H1 (cell line): ENCODE results near the gene CXCL6. TPM values are rescaled to one million over a fixed set of nuclear protein-coding genes. Genes with fewer than 3 reads are reported as not detected.

ENCODE experiments used
- CTCF ChIA-PET: fragments of 300-600 bp; sonication (Branson Sonifier 250); formaldehyde crosslinking; loops from one replicate; lab custom pipeline; 2021; ENCODE audit not compliant: partially characterized antibody; lab: Charles Lee
- POLR2A ChIA-PET: fragments of 300-600 bp; sonication (Branson Sonifier 250); formaldehyde crosslinking; loops from one replicate; lab custom pipeline; 2021; ENCODE audit warnings: inconsistent platforms; ENCODE audit not compliant: partially characterized antibody; lab: Charles Lee
- DNase-seq, 2 experiments: peaks; one replicate each; pipeline versions ENCODE4 v3.0.0 to v3.0.0-alpha.2; 2010 to 2022; ENCODE audit warnings: low spot score in 2 of 2, low read depth in 1 of 2, mixed read lengths in 1 of 2
- FAIRE-seq: peaks from 2 replicates; lab custom pipeline; 2011; peaks lifted over from hg19 to GRCh38; lab: Jason Lieb, UNC
- H2AFZ ChIP-seq: 2 replicates; pipeline ENCODE4 v1.8.1; 2012; ENCODE audit warnings: low read length, inconsistent platforms
- H2AK5ac ChIP-seq: 2 replicates; pipeline ENCODE4 v1.6.1; 2013; ENCODE audit warnings: low read depth, low read length
- H2BK120ac ChIP-seq: replicated peaks from 2 replicates; pipeline ENCODE3; 2013; ENCODE audit warnings: low read depth, low read length, inconsistent platforms
- H2BK12ac ChIP-seq: 2 replicates; pipeline ENCODE4 v1.6.1; 2013; ENCODE audit warnings: low read depth, low read length
- H2BK15ac ChIP-seq: 2 replicates; pipeline ENCODE4 v1.6.1; 2013; ENCODE audit warnings: low read length
- H2BK20ac ChIP-seq: 2 replicates; pipeline ENCODE4 v1.6.1; 2013; ENCODE audit warnings: low read length
- H2BK5ac ChIP-seq: 2 replicates; pipeline ENCODE4 v1.6.1; 2013; ENCODE audit warnings: low read depth, low read length
- H3K14ac ChIP-seq: 2 replicates; pipeline ENCODE4 v1.6.1; 2013; ENCODE audit warnings: inconsistent platforms; ENCODE audit not compliant: insufficient read length
- H3K18ac ChIP-seq: 2 replicates; pipeline ENCODE4 v1.6.1; 2013; ENCODE audit warnings: low read length; ENCODE audit errors: extremely low read depth
- H3K23ac ChIP-seq: 2 replicates; pipeline ENCODE4 v1.6.1; 2013; ENCODE audit warnings: inconsistent platforms; ENCODE audit not compliant: insufficient read length
- H3K23me2 ChIP-seq: 2 replicates; pipeline ENCODE4 v1.6.1; 2013; ENCODE audit warnings: low read depth, low read length
- H3K27ac ChIP-seq: 2 replicates; pipeline ENCODE4 v1.6.1; 2011; ENCODE audit warnings: low read depth, low read length, inconsistent platforms
- H3K27me3 ChIP-seq, 4 experiments: replicated peaks in 1 of 4; 1 replicate in 1 of 4; 2 replicates in 3 of 4; pipeline versions ENCODE4 v1.6.1 to v1.8.1; 2011 to 2013; ENCODE audit warnings: low read length in 3 of 4, mild to moderate bottlenecking in 3 of 4, inconsistent platforms in 2 of 4, mixed read lengths in 2 of 4, moderate library complexity in 1 of 4; ENCODE audit not compliant: control insufficient read depth in 3 of 4, insufficient read depth in 3 of 4; ENCODE audit errors: extremely low read depth in 1 of 4
- H3K36me3 ChIP-seq, 4 experiments: 2 replicates each; pipeline versions ENCODE4 v1.6.1 to v1.8.1; 2011 to 2013; ENCODE audit warnings: mild to moderate bottlenecking in 4 of 4, low read length in 3 of 4, moderate library complexity in 2 of 4, control low read depth in 1 of 4, inconsistent platforms in 1 of 4; ENCODE audit not compliant: insufficient read depth in 4 of 4, control insufficient read depth in 2 of 4
- H3K4ac ChIP-seq: replicated peaks from 2 replicates; pipeline ENCODE3; 2013; ENCODE audit warnings: low read length, low read depth, mixed read lengths, inconsistent platforms; ENCODE audit not compliant: insufficient read length
- H3K4me1 ChIP-seq, 4 experiments: replicated peaks in 1 of 4; 1 replicate in 1 of 4; 2 replicates in 3 of 4; pipeline versions ENCODE4 v1.6.1 to v1.8.1; 2011 to 2013; ENCODE audit warnings: low read length in 3 of 4, inconsistent platforms in 2 of 4, mixed read lengths in 1 of 4; ENCODE audit not compliant: insufficient read depth in 4 of 4, control insufficient read depth in 3 of 4
- H3K4me2 ChIP-seq, 2 experiments: 2 replicates each; pipeline versions ENCODE4 v1.6.1 to v1.8.1; 2011 to 2013; ENCODE audit warnings: low read depth in 2 of 2, low read length in 2 of 2, control low read depth in 1 of 2, inconsistent platforms in 1 of 2, mild to moderate bottlenecking in 1 of 2; ENCODE audit not compliant: insufficient read depth in 1 of 2
- H3K4me3 ChIP-seq, 4 experiments: fragments of 200-600, 300-600 bp in 1 of 4; sonication (generic), shearing (Covaris generic), sonication (Bioruptor Twin) in 1 of 4; 2 replicates each; pipeline versions ENCODE4 v1.5.1 to v1.8.1; 2011 to 2016; ENCODE audit warnings: low read length in 4 of 4, low read depth in 3 of 4, control low read depth in 2 of 4, inconsistent platforms in 2 of 4, mild to moderate bottlenecking in 2 of 4, mixed read lengths in 1 of 4, moderate library complexity in 1 of 4; ENCODE audit not compliant: insufficient read depth in 2 of 4; ENCODE audit errors: extremely low read depth in 1 of 4
- H3K56ac ChIP-seq: replicated peaks from 2 replicates; pipeline ENCODE3; 2013; ENCODE audit warnings: low read depth, mild to moderate bottlenecking, mixed read lengths, low read length, inconsistent platforms; ENCODE audit not compliant: insufficient read length
- H3K79me1 ChIP-seq: 2 replicates; pipeline ENCODE4 v1.6.1; 2013; ENCODE audit warnings: low read depth, low read length, control low read depth
- H3K79me2 ChIP-seq, 2 experiments: 2 replicates each; pipeline versions ENCODE4 v1.6.1 to v1.8.1; 2012 to 2013; ENCODE audit warnings: low read length in 2 of 2, mild to moderate bottlenecking in 2 of 2, inconsistent platforms in 1 of 2; ENCODE audit not compliant: insufficient read depth in 2 of 2, control insufficient read depth in 1 of 2
- H3K9ac ChIP-seq, 4 experiments: replicated peaks in 1 of 4; 1 replicate in 1 of 4; 2 replicates in 3 of 4; pipeline versions ENCODE4 v1.6.1 to v1.8.1; 2011 to 2013; ENCODE audit warnings: low read depth in 3 of 4, low read length in 3 of 4, control low read depth in 2 of 4, mild to moderate bottlenecking in 2 of 4, moderate library complexity in 2 of 4, inconsistent platforms in 1 of 4; ENCODE audit errors: extremely low read depth in 1 of 4
- H3K9me3 ChIP-seq, 2 experiments: 2 replicates each; pipeline versions ENCODE4 v1.6.1 to v1.8.1; 2012 to 2013; ENCODE audit warnings: mild to moderate bottlenecking in 2 of 2, moderate library complexity in 2 of 2, control low read depth in 1 of 2, inconsistent platforms in 1 of 2, low read depth in 1 of 2, low read length in 1 of 2, mixed read lengths in 1 of 2; ENCODE audit not compliant: insufficient read depth in 2 of 2
- H4K20me1 ChIP-seq, 2 experiments: replicated peaks in 1 of 2; 2 replicates each; pipeline versions ENCODE3 to v1.8.1; 2011 to 2013; ENCODE audit warnings: inconsistent platforms in 2 of 2, low read length in 2 of 2, mild to moderate bottlenecking in 1 of 2; ENCODE audit not compliant: insufficient read depth in 2 of 2, control insufficient read depth in 1 of 2
- H4K5ac ChIP-seq: 2 replicates; pipeline ENCODE4 v1.6.1; 2013; ENCODE audit warnings: low read length, low read depth, mixed read lengths, inconsistent platforms; ENCODE audit not compliant: insufficient read length
- H4K8ac ChIP-seq: 2 replicates; pipeline ENCODE4 v1.8.0; 2013; ENCODE audit warnings: mild to moderate bottlenecking, moderate library complexity, low read length, inconsistent platforms; ENCODE audit not compliant: insufficient read depth; ENCODE audit errors: extremely low read depth
- H4K91ac ChIP-seq: replicated peaks from 2 replicates; pipeline ENCODE3; 2013; ENCODE audit warnings: low read length, mixed read lengths, inconsistent platforms; ENCODE audit not compliant: insufficient read length
- BCL11A ChIP-seq, 2 experiments: IDR thresholded peaks; one replicate each; pipeline ENCODE4 v1.6.1; 2011; ENCODE audit warnings: low read depth in 2 of 2, low read length in 2 of 2, mild to moderate bottlenecking in 2 of 2
- CREB1 ChIP-seq: IDR thresholded peaks from 2 replicates; pipeline ENCODE4 v1.6.1; 2012; ENCODE audit warnings: inconsistent platforms
- E2F6 ChIP-seq: IDR thresholded peaks from 2 replicates; pipeline ENCODE4 v1.6.1; 2012; ENCODE audit warnings: inconsistent platforms
- EGR1 ChIP-seq: IDR thresholded peaks from 2 replicates; pipeline ENCODE4 v1.6.1; 2011; ENCODE audit warnings: low read depth, low read length, borderline replicate concordance
- FOSL1 ChIP-seq: IDR thresholded peaks from 2 replicates; pipeline ENCODE4 v1.6.1; 2011; ENCODE audit warnings: mild to moderate bottlenecking, low read depth, low read length, moderate library complexity; ENCODE audit not compliant: insufficient read depth
- JUND ChIP-seq: IDR thresholded peaks from 2 replicates; pipeline ENCODE4 v1.6.1; 2011; ENCODE audit warnings: mild to moderate bottlenecking, improper control_type of control experiment, low read length
- KDM1A ChIP-seq: fragments of 200-600, 300-600 bp; sonication (generic); IDR thresholded peaks from 2 replicates; pipeline ENCODE4 v1.7.1; 2016; ENCODE audit warnings: mild to moderate bottlenecking, low read length, borderline replicate concordance
- KDM4A ChIP-seq: IDR thresholded peaks from one replicate; pipeline ENCODE4 v1.7.1; 2012; ENCODE audit warnings: low read depth, mild to moderate bottlenecking, moderate library complexity, low read length, inconsistent platforms; ENCODE audit not compliant: severe bottlenecking
- NANOG ChIP-seq: IDR thresholded peaks from 2 replicates; pipeline ENCODE4 v1.6.1; 2011; ENCODE audit warnings: low read length, low read depth, mild to moderate bottlenecking, inconsistent platforms; ENCODE audit not compliant: insufficient read depth, poor library complexity, severe bottlenecking
- SAP30 ChIP-seq: fragments of 300-600 bp; sonication (generic); IDR thresholded peaks from 2 replicates; pipeline ENCODE4 v1.7.1; 2012; ENCODE audit warnings: low read length, moderate library complexity, mild to moderate bottlenecking, inconsistent platforms; ENCODE audit not compliant: insufficient read depth, insufficient replicate concordance
- SIN3A ChIP-seq, 2 experiments: IDR thresholded peaks in 1 of 2; conservative IDR thresholded peaks in 1 of 2; 2 replicates each; pipeline ENCODE4 v1.6.1; 2011 to 2012; ENCODE audit warnings: low read length in 2 of 2, improper control_type of control experiment in 1 of 2, low read depth in 1 of 2, mild to moderate bottlenecking in 1 of 2
- SIX5 ChIP-seq: IDR thresholded peaks from 2 replicates; pipeline ENCODE4 v1.6.1; 2011; ENCODE audit warnings: mild to moderate bottlenecking, low read depth, low read length
- SRF ChIP-seq: IDR thresholded peaks from 2 replicates; pipeline ENCODE4 v1.6.1; 2011; ENCODE audit warnings: mild to moderate bottlenecking, low read depth, low read length, moderate library complexity
- TAF1 ChIP-seq: IDR thresholded peaks from 2 replicates; pipeline ENCODE4 v1.6.1; 2011; ENCODE audit warnings: mild to moderate bottlenecking, low read depth, low read length
- WGBS, 2 experiments: shearing (Covaris generic) in 1 of 2; methylation state at CpG; one replicate each; pipeline versions ENCODE4 v1.1.6 to v1.1.7; 2013 to 2015; ENCODE audit warnings: low lambda C conversion rate in 2 of 2, mixed read lengths in 2 of 2, inconsistent platforms in 1 of 2, low coverage in 1 of 2, missing lambda C conversion rate in 1 of 2; ENCODE audit not compliant: insufficient replicate concordance in 2 of 2, insufficient coverage in 1 of 2, insufficient read length in 1 of 2; ENCODE audit errors: extremely low coverage in 1 of 2, missing lambda C conversion rate in 1 of 2; 5-methylcytosine and 5-hydroxymethylcytosine counted together
- polyA plus RNA-seq, 7 experiments: library from polyadenylated mRNA; depleted of rRNA in 3 of 7; stranded (reverse) in 5 of 7; unstranded in 2 of 7; fragments of >200 nt in 5 of 7; fragments of 200-250 nt in 2 of 7; gene quantifications; 1 replicate in 5 of 7; 2 replicates in 1 of 7; 4 replicates in 1 of 7; pipeline versions ENCODE4 v1.2.1 to v1.2.3, GENCODE V29; 2011 to 2013; ENCODE audit warnings: missing spikeins in 2 of 7, mixed read lengths in 2 of 7
- total RNA-seq: library from RNA; stranded (reverse); fragmentation: NEBNext Ultra II Directional; extraction: Animal tissue kit (Norgen Biotek cat#: 25700); gene quantifications from 2 replicates; pipeline ENCODE4 v1.2.1, GENCODE V29; 2021

Gene CXCL6
- total and polyA plus RNA-seq, 2 of the 8 experiments (the other 6 are each of a cell fraction or from before 2014, with no cell fraction given) = 6.3 to 8.0 TPM

DNA sequence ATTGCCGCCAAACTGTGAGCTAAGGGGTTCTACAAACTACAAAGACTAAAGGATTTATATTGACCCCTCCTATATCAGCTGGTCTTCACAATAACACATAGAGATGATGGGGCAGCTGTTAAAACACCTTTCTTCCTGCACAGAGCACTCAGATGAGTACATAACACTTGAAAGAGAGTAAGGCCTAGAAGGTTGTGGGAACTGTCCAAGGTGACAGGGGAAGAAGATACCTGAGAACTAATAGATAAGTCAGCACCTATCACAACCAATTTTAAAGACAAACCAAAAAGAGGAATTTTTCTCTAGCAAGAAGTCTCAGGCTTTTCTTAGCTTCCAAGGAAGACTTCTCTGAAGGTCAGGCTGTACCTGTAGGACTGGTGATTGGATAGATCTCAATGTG is 19.1 kb upstream of the CXCL6 start:
- Histone ChIP-seq H2BK15ac (no peak overlapping the region), H4K5ac (no peak overlapping the region), H3K23me2 (no peaks in the 10 kb centered on the region), H3K27ac (no peak overlapping the region), H3K18ac (no peak overlapping the region), H3K14ac (no peak overlapping the region), H3K23ac (no peak overlapping the region), H2AK5ac (no peak overlapping the region), H4K91ac (no peak overlapping the region), H3K56ac (no peak overlapping the region), H3K4me2 (no peak overlapping the region), H2BK5ac (no peak overlapping the region), H3K79me2 (no peaks in the 10 kb centered on the region), H3K4me3 (no peak overlapping the region), H2AFZ (no peak overlapping the region), H4K8ac (no peak overlapping the region), H3K4ac (no peak overlapping the region), H3K9ac (no peak overlapping the region), H2BK120ac (no peak overlapping the region), H3K4me1 (no peaks in the 10 kb centered on the region), H3K9me3 (no peaks in the 10 kb centered on the region), H3K27me3 (no peaks in the 10 kb centered on the region), H2BK12ac (no peak overlapping the region), H3K79me1 (no peaks in the 10 kb centered on the region), H4K20me1 (no peaks in the 10 kb centered on the region), H2BK20ac (no peak overlapping the region), H3K36me3 (no peaks in the 10 kb centered on the region)
- FAIRE-seq = no peak
- ChIA-PET POLR2A (no interaction called here), CTCF (interaction anchor here (0.7 to 1.1 kb wide), 2 partner anchors 87 to 198 kb away, joined by 3 read pairs; no protein-coding TSS in a partner anchor)
- no peak for DNase-seq
- WGBS, 2 experiments = 94% methylated on average over 1 of the region's 1 CpG; no CpG with 5 or more reads in 1 of the 2 experiments
- no peak for TF ChIP-seq SAP30
- no peak for TF ChIP-seq EGR1
- TF ChIP-seq SRF = no peak
- TF ChIP-seq JUND = no peak
- TF ChIP-seq E2F6 = no peak
- TF ChIP-seq NANOG = no peak
- TF ChIP-seq TAF1 = no peak
- no peak for TF ChIP-seq SIX5
- no peak for TF ChIP-seq KDM1A
- no peak for TF ChIP-seq SIN3A (conservative IDR thresholded peaks at IDR 0.05 in 1 of 2, IDR thresholded peaks at IDR 0.05 in 1 of 2; ENCODE audit: low read depth in 1 of 2, low read length in 2 of 2)
- TF ChIP-seq KDM4A = no peak
- TF ChIP-seq BCL11A (IDR thresholded peaks at IDR 0.05; ENCODE audit: low read depth in 2 of 2, low read length in 2 of 2) = no peak
- no peak for TF ChIP-seq FOSL1
- TF ChIP-seq CREB1 = no peak
